Activated naive CD4-positive, alpha-beta T cell treated with anti-CD3 and anti-CD28 coated beads, Interleukin-2, amount 10 ng/mL, durations not matched to agents 7 days and 5 days (primary cell): ENCODE data around the gene PIGS.
A peak's percentile ranks its signal among the peaks of the same experiment; 100 is the strongest.
"Not testable (repeated sequence)": the region's sequence is repeated elsewhere in the genome, so short reads cannot be mapped to it uniquely, and the experiment has no call there.

Experiments
- CTCF ChIA-PET: fragments of 350-600 bp; sonication (Branson Sonifier 250); formaldehyde crosslinking; loops from one replicate; lab custom pipeline; 2021; ENCODE audit warnings: antibody characterized with exemption; lab: Charles Lee
- DNase-seq: peaks from one replicate; pipeline ENCODE4 v3.0.0-alpha.2; 2020
- H3K27ac Mint-ChIP-seq: one replicate; pipeline ENCODE4 v1.8.0; 2021; ENCODE audit warnings: mild to moderate bottlenecking, moderate library complexity, mixed read lengths
- H3K27me3 Mint-ChIP-seq: one replicate; pipeline ENCODE4 v1.8.0; 2021; ENCODE audit warnings: mild to moderate bottlenecking, mixed read lengths
- H3K36me3 Mint-ChIP-seq: one replicate; pipeline ENCODE4 v1.8.0; 2021; ENCODE audit warnings: mixed read lengths
- H3K4me1 Mint-ChIP-seq: one replicate; pipeline ENCODE4 v1.8.0; 2021; ENCODE audit warnings: mixed read lengths
- H3K4me3 Mint-ChIP-seq: one replicate; pipeline ENCODE4 v1.8.0; 2021; ENCODE audit warnings: mild to moderate bottlenecking, moderate library complexity, mixed read lengths
- H3K9me3 Mint-ChIP-seq: one replicate; pipeline ENCODE4 v1.8.0; 2021; ENCODE audit warnings: mixed read lengths

The PIGS gene

DNA sequence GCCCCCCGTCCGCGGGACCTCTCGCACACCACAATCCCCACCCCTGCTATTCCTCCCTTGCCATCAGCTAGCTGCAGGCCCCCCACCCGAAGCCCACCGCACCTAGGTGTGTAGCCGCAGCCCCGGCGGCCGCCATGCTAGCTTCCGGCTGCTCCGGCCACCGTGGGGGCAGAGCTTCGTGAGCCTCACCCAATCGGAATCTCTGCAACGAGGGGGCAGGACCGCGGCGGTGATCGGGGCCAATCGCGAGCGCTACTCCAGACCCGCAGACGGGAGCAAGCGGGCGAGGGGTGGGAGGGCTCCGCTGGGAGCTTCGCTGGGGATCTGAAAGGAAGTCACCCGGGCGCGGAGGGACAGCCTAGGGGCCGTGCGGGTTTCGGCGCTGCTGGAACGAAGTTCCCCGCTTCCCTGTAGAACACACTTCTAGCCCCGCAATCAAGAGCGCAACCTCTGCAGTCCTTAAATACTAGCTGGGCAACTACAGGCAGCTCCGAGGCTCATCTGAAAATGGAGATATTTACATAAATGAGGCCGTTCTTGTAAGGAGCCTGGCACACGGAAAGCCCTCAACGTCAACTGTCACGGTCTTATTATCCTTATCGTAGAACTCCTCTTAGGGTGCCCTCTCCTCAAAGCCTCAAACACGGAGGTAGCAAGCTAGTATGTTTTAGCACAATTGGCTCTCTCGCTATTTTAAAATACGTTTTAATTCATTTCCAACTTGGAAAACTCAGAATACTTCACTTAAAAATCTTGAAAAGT is at the start of gene PIGS:
PIGS (minus strand) TSS at position 164 of the 762 bp plus-strand sequence; CDS start at position 136, 28 bp downstream.
- Mint-ChIP-seq H3K9me3 (no peaks in the 10 kb centered on the region), H3K27me3 (no peaks in the 10 kb centered on the region), H3K36me3 (peaks cover 49% of the 10 kb centered on the region), H3K27ac (peak within 1 kb of the TSS; percentile 95), H3K4me3 (peak within 1 kb of the TSS; percentile 97), H3K4me1 (peaks cover 74% of the 10 kb centered on the region)
- CTCF ChIA-PET, result interaction anchor here (0.7 to 2.9 kb wide), 5 partner anchors 9 to 77 kb away, joined by 3 to 23 read pairs (median 3); partner anchors contain the start of gene BLTP2
- peak; percentile 97 for DNase-seq

DNA sequence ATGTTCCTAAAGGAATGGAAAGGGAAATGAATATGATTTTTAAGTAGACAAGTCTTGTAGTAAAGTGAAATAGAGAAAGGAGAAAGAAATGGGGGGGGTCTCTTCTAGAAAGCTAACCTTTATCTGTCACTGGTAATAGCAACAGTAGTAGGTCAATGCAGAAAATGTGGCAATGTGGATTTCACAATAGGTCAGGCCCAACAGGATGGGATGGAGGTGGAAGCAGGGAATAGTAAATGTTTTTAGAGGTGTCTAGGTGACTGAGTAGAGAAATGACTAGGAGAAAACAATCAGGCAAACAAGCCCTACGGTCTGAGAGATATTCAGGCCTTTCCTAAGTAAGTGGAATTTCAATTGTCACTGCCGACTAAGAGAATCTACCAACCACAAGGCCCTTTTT is 48.7 kb upstream of the PIGS start:
- Mint-ChIP-seq H3K9me3 (no peaks in the 10 kb centered on the region), H3K4me3 (no peak overlapping the region), H3K36me3 (peaks cover 75% of the 10 kb centered on the region), H3K4me1 (no peaks in the 10 kb centered on the region), H3K27ac (no peak overlapping the region), H3K27me3 (no peaks in the 10 kb centered on the region)
- DNase-seq, result no peak
- CTCF ChIA-PET, result no interaction called here

DNA sequence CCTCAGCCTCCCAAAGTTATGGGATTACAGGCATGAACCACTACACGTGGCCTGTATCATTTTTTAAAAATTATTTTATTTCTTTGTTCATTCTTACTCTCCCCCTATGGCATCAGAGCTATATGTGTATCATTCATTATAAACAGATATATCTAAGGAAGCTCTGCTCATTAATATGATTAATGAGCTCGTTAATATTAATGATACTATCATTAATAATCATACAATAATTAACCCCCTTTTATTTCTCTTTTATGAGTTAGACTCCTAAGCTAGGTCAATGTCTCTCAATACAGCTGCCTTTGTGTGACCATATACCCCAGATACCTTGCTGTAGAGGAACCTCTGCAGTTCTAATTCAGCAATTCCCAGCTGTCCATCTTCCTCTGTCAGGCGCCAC is 47.1 kb upstream of the PIGS start:
- Mint-ChIP-seq H3K27ac (no peak overlapping the region), H3K27me3 (no peaks in the 10 kb centered on the region), H3K36me3 (peaks cover 74% of the 10 kb centered on the region), H3K4me1 (no peaks in the 10 kb centered on the region), H3K4me3 (no peak overlapping the region), H3K9me3 (no peaks in the 10 kb centered on the region)
- CTCF ChIA-PET, result no interaction called here
- DNase-seq, result no peak

DNA sequence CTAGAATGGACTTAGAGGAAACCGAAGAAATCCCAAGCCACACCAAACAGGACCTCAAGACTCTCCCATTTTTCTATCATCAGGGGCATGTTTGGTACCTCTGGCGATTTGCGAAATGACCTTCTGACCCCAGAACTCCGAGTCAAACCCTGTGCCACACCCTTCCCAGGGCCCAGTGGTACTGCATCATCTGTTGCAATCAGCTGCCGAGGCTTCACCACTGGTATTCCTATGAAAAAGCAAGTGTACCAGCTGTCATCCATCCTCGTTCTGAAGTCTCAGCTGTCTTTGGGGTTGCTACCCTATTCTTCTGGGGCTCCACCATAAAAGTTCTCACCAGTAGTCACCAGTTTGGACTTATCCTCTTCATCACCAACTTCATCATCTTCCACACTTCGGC is 45.0 kb upstream of the PIGS start:
- H3K4me3 Mint-ChIP-seq, result no peak overlapping the region
- CTCF ChIA-PET, result interaction anchor here (0.6 to 0.8 kb wide), 2 partner anchors 9 to 149 kb away, joined by 3 to 4 read pairs; no protein-coding TSS in a partner anchor
- no peaks in the 10 kb centered on the region for H3K9me3 Mint-ChIP-seq
- peaks cover 72% of the 10 kb centered on the region for H3K36me3 Mint-ChIP-seq
- DNase-seq, result no peak
- H3K4me1 Mint-ChIP-seq, result no peaks in the 10 kb centered on the region
- H3K27ac Mint-ChIP-seq, result no peak overlapping the region
- H3K27me3 Mint-ChIP-seq, result no peaks in the 10 kb centered on the region

DNA sequence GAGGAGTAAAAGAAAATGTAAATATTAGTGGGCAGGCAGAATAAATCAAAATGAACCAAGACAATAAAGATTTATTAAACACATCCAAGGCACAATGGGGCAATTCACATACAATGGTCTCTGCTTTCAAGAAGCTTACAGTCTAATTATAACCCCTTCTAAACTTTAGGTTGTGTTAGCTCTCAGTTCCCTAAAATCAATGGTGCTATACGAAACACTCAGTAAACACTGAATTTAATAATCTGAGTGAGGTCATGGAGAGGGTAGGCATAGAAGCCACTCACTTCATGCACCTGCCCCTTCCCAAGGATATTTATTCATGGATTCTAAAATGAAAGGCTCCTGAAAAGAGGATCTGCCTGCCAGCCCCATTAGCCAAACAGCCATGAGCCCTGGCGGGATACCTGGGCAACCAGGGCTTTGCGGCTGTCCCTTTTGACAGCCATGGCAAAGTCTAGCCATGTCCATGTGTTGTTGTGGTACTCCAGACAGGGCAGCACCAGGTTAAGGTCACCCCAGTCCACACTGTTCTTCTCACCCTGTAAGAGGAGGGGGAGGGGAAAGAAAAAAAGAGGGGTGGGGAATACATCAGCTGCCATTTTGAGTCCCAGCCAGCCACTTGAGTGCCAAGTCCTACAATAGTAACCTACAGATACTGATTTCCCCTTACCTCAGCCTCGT is 44.1 kb upstream of the PIGS start:
- no peak overlapping the region for H3K4me3 Mint-ChIP-seq
- no peaks in the 10 kb centered on the region for H3K9me3 Mint-ChIP-seq
- H3K36me3 Mint-ChIP-seq, result peaks cover 71% of the 10 kb centered on the region
- DNase-seq, result no peak
- no peaks in the 10 kb centered on the region for H3K27me3 Mint-ChIP-seq
- CTCF ChIA-PET, result no interaction called here
- H3K27ac Mint-ChIP-seq, result peak overlapping the region; percentile 11
- H3K4me1 Mint-ChIP-seq, result no peaks in the 10 kb centered on the region

DNA sequence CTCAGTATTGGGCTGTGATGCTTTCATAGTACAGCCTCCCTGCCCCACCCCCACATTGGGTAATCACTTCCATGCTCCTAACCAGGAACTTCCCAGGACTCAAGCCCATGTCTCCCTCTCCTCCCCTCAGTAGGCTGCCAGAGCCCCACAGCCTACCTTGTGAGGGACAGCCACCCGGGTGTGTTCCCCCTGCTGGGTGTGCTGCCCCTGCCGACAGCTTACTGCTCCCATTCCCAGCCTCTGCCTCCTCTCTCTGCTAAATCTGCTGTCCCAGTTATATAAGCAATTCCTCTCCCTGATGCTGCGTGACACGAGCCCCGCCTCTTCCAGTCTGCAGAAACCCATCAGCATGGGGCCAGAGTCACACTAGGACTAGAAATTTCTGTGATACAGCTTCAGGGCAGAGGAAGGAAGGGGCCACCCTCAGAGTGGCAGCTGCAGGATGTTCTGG is 42.6 kb upstream of the PIGS start, which contains the start of gene RSKR:
RSKR (minus strand) TSS at position 255 of the 451 bp plus-strand sequence; CDS start at position 231, 24 bp downstream.
- peak within 1 kb of the TSS; percentile 46 for H3K27ac Mint-ChIP-seq
- peaks cover 66% of the 10 kb centered on the region for H3K36me3 Mint-ChIP-seq
- CTCF ChIA-PET, result interaction anchor here (1.0 to 2.3 kb wide), 6 partner anchors 8 to 74 kb away, joined by 3 to 9 read pairs (median 4); partner anchors contain the start of gene ALDOC

DNA sequence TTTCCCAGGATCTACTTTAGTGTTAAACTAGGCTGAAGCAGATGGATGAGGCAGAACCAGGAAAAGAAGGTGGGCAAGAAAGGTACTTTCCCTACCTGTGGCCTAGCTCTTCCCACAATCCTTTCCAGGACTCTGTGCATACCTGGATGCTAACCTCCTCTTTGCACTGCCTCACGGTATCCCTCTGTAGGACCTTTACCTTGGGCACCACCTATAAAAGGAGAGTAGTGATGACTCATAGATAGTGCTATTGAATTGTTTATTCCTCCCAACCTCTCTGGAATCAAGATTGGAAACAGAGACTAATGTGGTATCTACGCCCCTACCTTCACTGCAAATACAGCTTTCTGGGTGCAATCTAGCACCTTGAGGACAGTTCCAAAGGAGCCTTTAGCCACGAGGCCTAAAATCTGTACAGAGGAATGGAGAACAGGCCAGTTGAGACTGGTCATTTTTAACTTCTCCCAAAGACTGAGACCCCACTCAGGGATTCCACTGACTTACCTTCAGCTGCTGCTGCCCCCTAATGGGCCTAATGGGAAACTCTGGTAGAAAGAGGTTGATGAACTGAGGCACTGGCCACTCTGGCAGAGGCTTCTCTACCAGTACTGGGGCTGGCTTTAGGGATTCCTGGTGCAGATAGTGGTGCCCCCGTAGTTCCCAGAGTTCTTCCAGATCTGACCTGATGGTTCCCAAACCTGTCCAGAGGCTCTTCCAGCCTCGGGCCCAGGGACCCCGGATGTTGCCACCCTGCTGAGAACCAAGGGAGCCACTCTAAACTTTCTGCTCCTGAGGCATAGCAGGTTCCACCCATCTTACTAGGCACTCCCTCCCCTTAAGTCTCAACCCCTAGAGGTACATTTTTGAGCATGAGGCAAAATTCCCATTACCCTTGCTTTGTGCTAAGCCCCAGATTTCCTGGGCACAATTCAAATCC is 41.9 kb upstream of the PIGS start:
- H3K27ac Mint-ChIP-seq, result no peak overlapping the region
- peak; percentile 47 for DNase-seq
- no peaks in the 10 kb centered on the region for H3K27me3 Mint-ChIP-seq
- H3K36me3 Mint-ChIP-seq, result peaks cover 61% of the 10 kb centered on the region
- no peak overlapping the region for H3K4me3 Mint-ChIP-seq
- no peaks in the 10 kb centered on the region for H3K4me1 Mint-ChIP-seq
- CTCF ChIA-PET, result interaction anchor here (0.7 to 3.8 kb wide), 17 partner anchors 9 to 121 kb away, joined by 3 to 29 read pairs (median 4); partner anchors contain the start of gene ALDOC
- H3K9me3 Mint-ChIP-seq, result no peaks in the 10 kb centered on the region

More for the DNA sequence above, 42.6 kb upstream of the PIGS start, which contains the start of gene RSKR:
- Mint-ChIP-seq H3K4me1 (no peaks in the 10 kb centered on the region), H3K9me3 (no peaks in the 10 kb centered on the region), H3K4me3 (no peak within 1 kb of the TSS), H3K27me3 (no peaks in the 10 kb centered on the region)
- no peak for DNase-seq

DNA sequence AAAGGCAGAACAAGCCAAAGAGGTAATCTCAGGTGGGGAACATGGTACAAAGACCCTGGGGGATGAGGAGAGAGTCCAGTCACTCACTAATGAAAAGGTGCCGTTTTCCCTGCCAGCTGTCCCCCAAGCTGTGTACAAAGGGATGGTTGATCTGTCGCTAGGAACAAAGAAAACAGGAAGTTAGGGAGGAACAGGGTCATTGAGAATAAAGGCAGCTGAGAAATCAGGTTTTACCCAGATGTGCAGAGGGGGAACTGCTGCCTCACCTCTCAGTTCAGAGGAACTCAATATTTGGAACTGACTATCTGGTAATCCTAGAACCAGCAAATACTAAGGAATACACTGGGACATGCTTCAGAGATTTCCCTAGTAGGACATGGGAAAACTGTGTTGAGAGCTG is 41.2 kb upstream of the PIGS start:
- H3K27me3 Mint-ChIP-seq, result no peaks in the 10 kb centered on the region

DNA sequence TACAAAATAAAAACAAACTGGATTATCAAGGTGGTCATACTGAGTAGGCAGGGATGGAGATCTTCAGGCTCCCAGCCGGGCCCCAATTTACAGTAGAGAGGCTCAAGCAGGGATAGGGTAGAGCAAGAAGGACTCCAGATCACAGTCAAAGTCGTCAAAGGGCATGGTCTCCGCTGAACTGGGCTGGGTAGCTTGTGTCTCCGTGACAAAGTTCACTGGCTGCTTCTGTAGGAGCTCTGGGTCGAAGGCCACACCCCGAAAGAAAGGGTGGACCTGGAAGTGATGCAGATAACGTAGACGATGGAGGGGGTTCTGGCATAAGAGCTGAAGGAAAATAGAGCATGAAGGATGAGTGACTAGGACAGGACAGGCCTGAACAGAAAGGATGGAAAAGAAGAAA is 39.1 kb upstream of the PIGS start:
- H3K27ac Mint-ChIP-seq, result no peak overlapping the region
- H3K4me3 Mint-ChIP-seq, result no peak overlapping the region
- CTCF ChIA-PET, result interaction anchor here (1.1 to 3.8 kb wide), 3 partner anchors 17 to 87 kb away, joined by 3 to 29 read pairs (median 4); no protein-coding TSS in a partner anchor
- DNase-seq, result no peak
- no peaks in the 10 kb centered on the region for H3K4me1 Mint-ChIP-seq
- H3K9me3 Mint-ChIP-seq, result no peaks in the 10 kb centered on the region
- H3K36me3 Mint-ChIP-seq, result peaks cover 41% of the 10 kb centered on the region
- no peaks in the 10 kb centered on the region for H3K27me3 Mint-ChIP-seq

More for the DNA sequence above, 41.2 kb upstream of the PIGS start:
- H3K4me3 Mint-ChIP-seq, result no peak overlapping the region
- peaks cover 60% of the 10 kb centered on the region for H3K36me3 Mint-ChIP-seq
- no peak for DNase-seq
- H3K27ac Mint-ChIP-seq, result peak overlapping the region; percentile 19
- CTCF ChIA-PET, result interaction anchor here (0.7 to 3.8 kb wide), 15 partner anchors 9 to 120 kb away, joined by 3 to 29 read pairs (median 4); partner anchors contain the start of gene ALDOC
- H3K4me1 Mint-ChIP-seq, result no peaks in the 10 kb centered on the region
- no peaks in the 10 kb centered on the region for H3K9me3 Mint-ChIP-seq

DNA sequence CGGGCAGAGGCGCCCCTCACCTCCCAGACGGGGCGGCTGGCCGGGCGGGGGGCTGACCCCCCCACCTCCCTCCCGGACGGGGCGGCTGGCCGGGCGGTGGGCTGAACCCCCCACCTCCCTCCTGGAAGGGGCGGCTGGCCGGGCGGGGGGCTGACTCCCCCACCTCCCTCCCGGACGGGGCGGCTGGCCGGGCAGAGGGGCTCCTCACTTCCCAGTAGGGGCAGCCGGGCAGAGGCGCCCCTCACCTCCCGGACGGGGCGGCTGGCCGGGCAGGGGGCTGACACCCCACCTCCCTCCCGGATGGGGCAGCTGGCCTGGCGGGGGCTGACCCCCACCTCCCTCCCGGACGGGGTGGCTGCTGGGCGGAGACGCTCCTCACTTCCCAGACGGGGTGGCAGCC is 32.7 kb upstream of the PIGS start:
- DNase-seq, result not testable (repeated sequence)

DNA sequence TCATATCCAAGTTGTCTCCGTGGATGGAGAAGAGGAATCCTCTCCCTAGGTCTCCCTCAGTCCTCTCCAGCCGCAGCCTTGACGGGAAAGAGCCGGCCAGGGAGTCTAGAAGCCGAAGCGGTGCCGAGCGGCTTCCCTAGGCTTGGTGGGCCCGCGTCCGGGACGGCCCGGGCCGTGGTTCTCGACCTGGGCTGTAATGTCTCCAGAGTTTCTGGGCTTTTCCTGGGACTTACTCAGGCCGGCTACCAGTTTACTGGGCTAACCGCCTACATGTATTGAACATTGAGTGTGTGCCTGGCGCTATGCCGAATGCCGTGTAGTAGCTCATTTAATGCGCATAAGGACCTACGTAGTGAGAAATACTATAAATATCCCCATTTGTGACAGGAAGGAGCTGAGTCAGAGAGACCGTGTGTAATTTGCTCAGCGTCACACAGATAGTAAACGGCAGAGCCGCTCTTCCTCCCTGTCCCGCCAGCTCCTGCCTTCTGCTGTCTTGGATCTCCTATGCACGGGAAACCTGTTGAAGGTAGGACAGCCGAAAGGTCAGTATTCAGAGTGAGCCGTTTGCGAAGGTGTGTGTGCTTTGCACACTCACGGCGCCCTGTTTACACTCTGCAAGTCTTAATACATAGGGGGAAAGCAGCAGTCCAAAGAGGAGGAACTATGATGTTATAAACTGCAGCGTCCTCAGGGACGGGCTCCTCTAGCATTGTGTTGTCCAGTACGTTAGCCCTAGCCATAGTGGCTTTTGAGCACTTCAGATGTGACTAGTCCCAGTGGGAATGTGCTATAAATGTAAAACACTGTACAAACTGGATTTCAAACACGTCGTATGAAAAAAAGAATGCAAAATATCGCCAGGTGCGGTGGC is 28.2 kb upstream of the PIGS start:
- CTCF ChIA-PET, result interaction anchor here (0.9 kb wide), 1 partner anchor 13 kb away, joined by 4 read pairs; no protein-coding TSS in a partner anchor
- H3K4me1 Mint-ChIP-seq, result peaks cover 23% of the 10 kb centered on the region
- H3K4me3 Mint-ChIP-seq, result peak overlapping the region; percentile 82
- H3K27ac Mint-ChIP-seq, result peak overlapping the region; percentile 99
- peak; percentile 58 for DNase-seq
- H3K36me3 Mint-ChIP-seq, result peaks cover 11% of the 10 kb centered on the region
- no peaks in the 10 kb centered on the region for H3K9me3 Mint-ChIP-seq
- no peaks in the 10 kb centered on the region for H3K27me3 Mint-ChIP-seq

More for the DNA sequence above, 32.7 kb upstream of the PIGS start:
- H3K27ac Mint-ChIP-seq, CTCF ChIA-PET, H3K36me3 Mint-ChIP-seq, H3K4me1 Mint-ChIP-seq, H3K9me3 Mint-ChIP-seq, H3K27me3 Mint-ChIP-seq, H3K4me3 Mint-ChIP-seq: not testable (repeated sequence)

DNA sequence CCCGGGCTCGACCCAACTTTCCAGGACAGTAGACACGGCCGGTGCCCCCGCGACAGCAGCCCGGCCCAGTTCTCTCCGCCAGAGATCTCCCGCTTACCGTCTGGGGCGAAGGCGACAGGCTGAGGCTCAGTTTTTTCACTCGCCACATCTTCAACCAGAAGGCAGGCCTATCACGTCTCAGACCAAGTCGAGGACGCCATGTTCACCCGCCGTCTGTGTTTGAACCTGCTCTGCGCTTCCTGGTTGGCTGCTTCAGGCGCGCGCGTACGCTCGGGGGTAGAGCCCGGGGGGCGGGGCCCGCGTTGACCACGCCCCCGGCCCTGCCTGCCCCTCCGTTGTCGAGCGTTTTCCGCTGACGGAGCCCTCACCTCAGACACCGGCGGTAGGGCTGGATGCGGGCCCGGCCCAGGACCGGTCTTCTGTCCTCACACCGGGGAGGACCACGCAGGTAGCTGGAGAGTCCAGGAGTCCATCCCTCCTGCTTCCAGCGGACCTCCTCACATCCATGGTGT is 27.5 kb upstream of the PIGS start, which contains the start of gene SPAG5:
SPAG5 (minus strand) TSS at position 227 of the 512 bp plus-strand sequence; CDS start at position 148, 79 bp downstream.
- H3K27me3 Mint-ChIP-seq, result no peaks in the 10 kb centered on the region
- peak within 1 kb of the TSS; percentile 99 for H3K27ac Mint-ChIP-seq
- CTCF ChIA-PET, result interaction anchor here (0.9 to 1.0 kb wide), 2 partner anchors 14 to 26 kb away, joined by 3 to 4 read pairs; no protein-coding TSS in a partner anchor
- H3K36me3 Mint-ChIP-seq, result peaks cover 10% of the 10 kb centered on the region
- peaks cover 24% of the 10 kb centered on the region for H3K4me1 Mint-ChIP-seq
- peak within 1 kb of the TSS; percentile 82 for H3K4me3 Mint-ChIP-seq
- peak; percentile 96 for DNase-seq
- H3K9me3 Mint-ChIP-seq, result no peaks in the 10 kb centered on the region
